Measurements from ENCODE around the gene KIAA1755. TPM values are rescaled to one million over a fixed set of nuclear protein-coding genes. Genes with fewer than 3 reads are reported as not detected.

Gene KIAA1755
- total RNA-seq, 1 donor from 2014 or later: 1.1 TPM

DNA sequence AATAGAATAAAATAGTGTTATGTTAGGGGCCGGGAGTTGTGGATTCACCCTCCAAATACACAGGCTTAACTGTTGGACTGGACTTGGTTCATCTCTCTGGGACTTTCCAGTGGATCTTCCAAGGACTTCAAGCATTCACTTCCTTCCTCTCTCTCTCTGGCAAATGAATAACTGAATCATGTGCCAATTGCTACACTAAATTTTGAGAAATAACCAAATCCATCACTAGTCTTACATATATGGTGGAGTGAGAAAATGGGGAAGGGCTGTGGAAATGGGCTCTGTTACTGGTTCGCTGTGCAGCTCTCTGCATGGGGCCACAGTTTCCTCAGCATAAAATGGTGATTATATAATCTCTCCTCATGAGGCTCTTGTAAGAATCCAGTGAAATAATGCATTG lies 6.8 kb upstream of the KIAA1755 start:
- H2AFZ ChIP-seq (ENCODE audit: low read depth, low read length): no peak overlapping the region
- H3K9ac ChIP-seq (ENCODE audit: low read length): no peak overlapping the region
- Mint-ChIP-seq H3K9me3 (ENCODE audit: unreplicated experiment) (peaks cover 1% of the 10 kb centered on the region), H3K4me1 (ENCODE audit: low read depth, unreplicated experiment) (peaks cover 12% of the 10 kb centered on the region), H3K27me3 (ENCODE audit: low read depth, unreplicated experiment) (peaks cover 17% of the 10 kb centered on the region), H3K4me3 (ENCODE audit: unreplicated experiment) (no peak overlapping the region), H3K27ac (ENCODE audit: unreplicated experiment) (no peak overlapping the region), H3K36me3 (ENCODE audit: low read depth, unreplicated experiment) (peaks cover 4% of the 10 kb centered on the region)
- H3K9me3 ChIP-seq (ENCODE audit: insufficient read depth, low read depth, low read length): no peaks in the 10 kb centered on the region
- no peaks in the 10 kb centered on the region for H4K20me1 ChIP-seq (ENCODE audit: insufficient read depth, low read length)
- no peaks in the 10 kb centered on the region for H3K27me3 ChIP-seq (ENCODE audit: insufficient read depth, low read length)
- FAIRE-seq: no peak
- no peak overlapping the region for H3K4me2 ChIP-seq (ENCODE audit: low read length)
- DNase-seq (ENCODE audit: low read depth): no peak
- no peak for TF ChIP-seq EZH2 (IDR thresholded peaks at IDR 0.05; ENCODE audit: insufficient read depth, low read length)
- TF ChIP-seq, protein P1, sequence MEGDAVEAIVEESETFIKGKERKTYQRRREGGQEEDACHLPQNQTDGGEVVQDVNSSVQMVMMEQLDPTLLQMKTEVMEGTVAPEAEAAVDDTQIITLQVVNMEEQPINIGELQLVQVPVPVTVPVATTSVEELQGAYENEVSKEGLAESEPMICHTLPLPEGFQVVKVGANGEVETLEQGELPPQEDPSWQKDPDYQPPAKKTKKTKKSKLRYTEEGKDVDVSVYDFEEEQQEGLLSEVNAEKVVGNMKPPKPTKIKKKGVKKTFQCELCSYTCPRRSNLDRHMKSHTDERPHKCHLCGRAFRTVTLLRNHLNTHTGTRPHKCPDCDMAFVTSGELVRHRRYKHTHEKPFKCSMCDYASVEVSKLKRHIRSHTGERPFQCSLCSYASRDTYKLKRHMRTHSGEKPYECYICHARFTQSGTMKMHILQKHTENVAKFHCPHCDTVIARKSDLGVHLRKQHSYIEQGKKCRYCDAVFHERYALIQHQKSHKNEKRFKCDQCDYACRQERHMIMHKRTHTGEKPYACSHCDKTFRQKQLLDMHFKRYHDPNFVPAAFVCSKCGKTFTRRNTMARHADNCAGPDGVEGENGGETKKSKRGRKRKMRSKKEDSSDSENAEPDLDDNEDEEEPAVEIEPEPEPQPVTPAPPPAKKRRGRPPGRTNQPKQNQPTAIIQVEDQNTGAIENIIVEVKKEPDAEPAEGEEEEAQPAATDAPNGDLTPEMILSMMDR (IDR thresholded peaks at IDR 0.05; ENCODE audit: insufficient read depth, low read depth, low read length): no peak
- peaks cover 17% of the 10 kb centered on the region for H3K4me1 ChIP-seq (ENCODE audit: insufficient read depth, low read length)
- no peak overlapping the region for H3K4me3 ChIP-seq (ENCODE audit: insufficient read depth, low read depth, low read length)
- no peak overlapping the region for H3K27ac ChIP-seq (ENCODE audit: low read depth, low read length)
- no peaks in the 10 kb centered on the region for H3K79me2 ChIP-seq (ENCODE audit: insufficient read depth, low read length)
- no peaks in the 10 kb centered on the region for H3K36me3 ChIP-seq (ENCODE audit: insufficient read depth, low read length)

DNA sequence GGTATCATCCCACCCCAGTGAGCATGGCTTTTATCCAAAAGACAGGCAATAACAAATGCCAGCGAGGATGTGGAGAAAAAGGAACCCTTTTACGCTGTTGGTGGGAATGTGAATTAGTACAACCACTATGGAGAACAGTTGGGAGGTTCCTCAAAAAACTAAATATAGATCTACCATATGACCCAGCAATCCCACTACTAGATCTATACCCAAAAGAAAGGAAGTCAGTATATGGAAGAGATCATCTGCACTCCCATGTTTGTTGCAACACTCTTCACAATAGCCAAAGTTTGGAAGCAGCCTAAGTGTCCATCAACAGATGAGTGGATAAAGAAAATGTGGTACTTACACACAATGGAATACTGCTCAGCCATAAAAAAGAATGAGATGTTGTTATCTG lies 5.9 kb upstream of the KIAA1755 start:
- Histone ChIP-seq H3K79me2 (ENCODE audit: insufficient read depth, low read length) (no peaks in the 10 kb centered on the region), H3K27me3 (ENCODE audit: insufficient read depth, low read length) (no peaks in the 10 kb centered on the region), H2AFZ (ENCODE audit: low read depth, low read length) (no peak overlapping the region), H3K4me1 (ENCODE audit: insufficient read depth, low read length) (peaks cover 9% of the 10 kb centered on the region), H3K4me3 (ENCODE audit: insufficient read depth, low read depth, low read length) (no peak overlapping the region), H3K9ac (ENCODE audit: low read length) (no peak overlapping the region), H3K27ac (ENCODE audit: low read depth, low read length) (no peak overlapping the region), H3K36me3 (ENCODE audit: insufficient read depth, low read length) (no peaks in the 10 kb centered on the region), H3K4me2 (ENCODE audit: low read length) (no peak overlapping the region), H3K9me3 (ENCODE audit: insufficient read depth, low read depth, low read length) (no peaks in the 10 kb centered on the region), H4K20me1 (ENCODE audit: insufficient read depth, low read length) (no peaks in the 10 kb centered on the region)
- Mint-ChIP-seq H3K4me3 (ENCODE audit: unreplicated experiment) (no peak overlapping the region), H3K9me3 (ENCODE audit: unreplicated experiment) (peaks cover 1% of the 10 kb centered on the region), H3K27me3 (ENCODE audit: low read depth, unreplicated experiment) (peaks cover 17% of the 10 kb centered on the region), H3K27ac (ENCODE audit: unreplicated experiment) (no peak overlapping the region), H3K4me1 (ENCODE audit: low read depth, unreplicated experiment) (peaks cover 8% of the 10 kb centered on the region), H3K36me3 (ENCODE audit: low read depth, unreplicated experiment) (peaks cover 1% of the 10 kb centered on the region)
- DNase-seq (ENCODE audit: low read depth) (no peak), FAIRE-seq (no peak)
- TF ChIP-seq, protein P1 (IDR thresholded peaks at IDR 0.05; ENCODE audit: insufficient read depth, low read depth, low read length): no peak
- TF ChIP-seq EZH2 (IDR thresholded peaks at IDR 0.05; ENCODE audit: insufficient read depth, low read length): no peak

GRCh38 chr20:38262931-38263330 lies 2.4 kb upstream of the KIAA1755 start:
- DNase-seq (ENCODE audit: low read depth): no peak
- H3K36me3 ChIP-seq (ENCODE audit: insufficient read depth, low read length): no peaks in the 10 kb centered on the region

More at GRCh38 chr20:38262931-38263330, 2.4 kb upstream of the KIAA1755 start:
- peaks cover 5% of the 10 kb centered on the region for H3K9me3 Mint-ChIP-seq (ENCODE audit: unreplicated experiment)
- TF ChIP-seq, protein P1 (IDR thresholded peaks at IDR 0.05; ENCODE audit: insufficient read depth, low read depth, low read length): no peak
- TF ChIP-seq EZH2 (IDR thresholded peaks at IDR 0.05; ENCODE audit: insufficient read depth, low read length): no peak
- Histone ChIP-seq H3K9ac (ENCODE audit: low read length) (no peak overlapping the region), H3K27ac (ENCODE audit: low read depth, low read length) (no peak overlapping the region), H3K27me3 (ENCODE audit: insufficient read depth, low read length) (no peaks in the 10 kb centered on the region), H3K4me1 (ENCODE audit: insufficient read depth, low read length) (peaks cover 18% of the 10 kb centered on the region), H4K20me1 (ENCODE audit: insufficient read depth, low read length) (no peaks in the 10 kb centered on the region), H3K4me2 (ENCODE audit: low read length) (no peak overlapping the region), H2AFZ (ENCODE audit: low read depth, low read length) (no peak overlapping the region), H3K4me3 (ENCODE audit: insufficient read depth, low read depth, low read length) (no peak overlapping the region), H3K9me3 (ENCODE audit: insufficient read depth, low read depth, low read length) (no peaks in the 10 kb centered on the region), H3K79me2 (ENCODE audit: insufficient read depth, low read length) (peaks cover 28% of the 10 kb centered on the region)
- no peaks in the 10 kb centered on the region for H3K36me3 Mint-ChIP-seq (ENCODE audit: low read depth, unreplicated experiment)
- H3K4me3 Mint-ChIP-seq (ENCODE audit: unreplicated experiment): no peak overlapping the region
- H3K27ac Mint-ChIP-seq (ENCODE audit: unreplicated experiment): no peak overlapping the region
- FAIRE-seq: no peak
- peaks cover 29% of the 10 kb centered on the region for H3K27me3 Mint-ChIP-seq (ENCODE audit: low read depth, unreplicated experiment)
- H3K4me1 Mint-ChIP-seq (ENCODE audit: low read depth, unreplicated experiment): peaks cover 5% of the 10 kb centered on the region

All from astrocyte (in vitro differentiated cells and primary cell).